ENCODE measurements around the gene NUP93.

NUP93 gene

DNA sequence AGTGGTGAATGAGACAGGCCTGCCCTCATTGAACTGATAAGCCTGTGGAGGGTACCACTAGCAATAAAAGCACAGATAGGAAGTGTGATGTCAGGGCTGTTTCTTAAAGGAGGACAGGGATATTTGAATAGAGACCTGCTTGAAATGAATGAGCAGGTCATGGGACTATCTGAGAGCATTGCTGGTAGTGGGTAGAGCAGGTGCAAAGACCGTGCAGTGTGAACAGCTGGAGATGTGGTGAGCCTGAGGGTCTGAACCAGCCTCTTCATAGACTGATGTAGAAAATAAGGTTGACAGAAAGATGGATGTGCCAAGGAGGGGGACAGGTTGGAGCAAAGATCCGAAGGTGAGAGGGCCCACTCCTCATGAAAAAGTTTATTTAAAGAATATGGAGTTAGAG lies 2.4 kb downstream of the NUP93 start:
- Histone ChIP-seq H3K79me2 (ENCODE audit: insufficient read depth, low read length) (peaks cover 74% of the 10 kb centered on the region), H3K9ac (ENCODE audit: low read depth, low read length, poor library complexity, severe bottlenecking) (peak overlapping the region; percentile 7)
- TF ChIP-seq EZH2phosphoT487 (IDR thresholded peaks at IDR 0.05; ENCODE audit: borderline replicate concordance): no peak
- TF ChIP-seq, protein P1, sequence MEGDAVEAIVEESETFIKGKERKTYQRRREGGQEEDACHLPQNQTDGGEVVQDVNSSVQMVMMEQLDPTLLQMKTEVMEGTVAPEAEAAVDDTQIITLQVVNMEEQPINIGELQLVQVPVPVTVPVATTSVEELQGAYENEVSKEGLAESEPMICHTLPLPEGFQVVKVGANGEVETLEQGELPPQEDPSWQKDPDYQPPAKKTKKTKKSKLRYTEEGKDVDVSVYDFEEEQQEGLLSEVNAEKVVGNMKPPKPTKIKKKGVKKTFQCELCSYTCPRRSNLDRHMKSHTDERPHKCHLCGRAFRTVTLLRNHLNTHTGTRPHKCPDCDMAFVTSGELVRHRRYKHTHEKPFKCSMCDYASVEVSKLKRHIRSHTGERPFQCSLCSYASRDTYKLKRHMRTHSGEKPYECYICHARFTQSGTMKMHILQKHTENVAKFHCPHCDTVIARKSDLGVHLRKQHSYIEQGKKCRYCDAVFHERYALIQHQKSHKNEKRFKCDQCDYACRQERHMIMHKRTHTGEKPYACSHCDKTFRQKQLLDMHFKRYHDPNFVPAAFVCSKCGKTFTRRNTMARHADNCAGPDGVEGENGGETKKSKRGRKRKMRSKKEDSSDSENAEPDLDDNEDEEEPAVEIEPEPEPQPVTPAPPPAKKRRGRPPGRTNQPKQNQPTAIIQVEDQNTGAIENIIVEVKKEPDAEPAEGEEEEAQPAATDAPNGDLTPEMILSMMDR (conservative IDR thresholded peaks at IDR 0.05; ENCODE audit: low read length): no peak

DNA sequence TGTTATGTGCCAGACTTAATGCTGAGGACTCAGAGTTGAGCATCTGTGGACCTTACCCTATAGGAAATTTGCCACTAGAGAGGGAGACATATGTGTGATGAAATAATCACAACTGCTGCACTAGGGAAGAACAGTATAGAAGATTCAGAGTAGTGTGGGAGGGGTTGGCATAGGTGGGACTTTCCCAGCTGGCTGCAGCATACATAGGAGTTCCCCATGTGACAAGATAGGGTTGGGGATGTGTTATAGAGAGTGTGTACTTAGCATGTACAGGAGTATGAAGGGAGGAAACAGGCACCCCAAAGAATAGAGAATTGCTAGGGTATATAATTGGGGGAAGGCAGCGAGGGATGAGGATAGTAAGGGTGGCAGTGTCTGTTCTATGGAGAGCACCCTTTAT lies 2.9 kb downstream of the NUP93 start:
- peak overlapping the region; percentile 7 for H3K9ac ChIP-seq (ENCODE audit: low read depth, low read length, poor library complexity, severe bottlenecking)
- peak overlapping the region; percentile 86 for H3K4me2 ChIP-seq (ENCODE audit: low read depth, low read length, poor library complexity, severe bottlenecking)
- H3K4me3 ChIP-seq (ENCODE audit: low read length, poor library complexity, severe bottlenecking): peak overlapping the region; percentile 97
- no peaks in the 10 kb centered on the region for H3F3A ChIP-seq (ENCODE audit: low read depth)
- no peaks in the 10 kb centered on the region for H3K36me3 ChIP-seq (ENCODE audit: insufficient read depth, low read length)
- H3K4me1 ChIP-seq (ENCODE audit: insufficient read depth, low read length, poor library complexity, severe bottlenecking): peaks cover 50% of the 10 kb centered on the region
- TF ChIP-seq EZH2phosphoT487 (IDR thresholded peaks at IDR 0.05; ENCODE audit: borderline replicate concordance): no peak
- H3K79me2 ChIP-seq (ENCODE audit: insufficient read depth, low read length): peaks cover 78% of the 10 kb centered on the region
- H3K9me3 ChIP-seq (ENCODE audit: insufficient read depth, low read depth, low read length): no peaks in the 10 kb centered on the region
- no peaks in the 10 kb centered on the region for H3K9me2 ChIP-seq (replicated peaks; ENCODE audit: low read depth, low read length)
- no peak overlapping the region for H2AFZ ChIP-seq (ENCODE audit: low read length)
- H3K27me3 ChIP-seq (ENCODE audit: insufficient read depth, low read length, poor library complexity, severe bottlenecking): no peaks in the 10 kb centered on the region
- H4K20me1 ChIP-seq (ENCODE audit: insufficient read depth, low read length, poor library complexity, severe bottlenecking): peaks cover 49% of the 10 kb centered on the region

More for the DNA sequence above, 2.4 kb downstream of the NUP93 start:
- peaks cover 45% of the 10 kb centered on the region for H3K4me1 ChIP-seq (ENCODE audit: insufficient read depth, low read length, poor library complexity, severe bottlenecking)
- H3K4me3 ChIP-seq (ENCODE audit: low read length, poor library complexity, severe bottlenecking): peak overlapping the region; percentile 97
- no peaks in the 10 kb centered on the region for H3K27me3 ChIP-seq (ENCODE audit: insufficient read depth, low read length, poor library complexity, severe bottlenecking)
- H3K36me3 ChIP-seq (ENCODE audit: insufficient read depth, low read length): no peaks in the 10 kb centered on the region
- H4K20me1 ChIP-seq (ENCODE audit: insufficient read depth, low read length, poor library complexity, severe bottlenecking): peaks cover 46% of the 10 kb centered on the region
- H3K9me2 ChIP-seq (replicated peaks; ENCODE audit: low read depth, low read length): no peaks in the 10 kb centered on the region
- H3F3A ChIP-seq (ENCODE audit: low read depth): no peaks in the 10 kb centered on the region
- peak overlapping the region; percentile 86 for H3K4me2 ChIP-seq (ENCODE audit: low read depth, low read length, poor library complexity, severe bottlenecking)
- no peaks in the 10 kb centered on the region for H3K9me3 ChIP-seq (ENCODE audit: insufficient read depth, low read depth, low read length)
- no peak overlapping the region for H2AFZ ChIP-seq (ENCODE audit: low read length)

DNA sequence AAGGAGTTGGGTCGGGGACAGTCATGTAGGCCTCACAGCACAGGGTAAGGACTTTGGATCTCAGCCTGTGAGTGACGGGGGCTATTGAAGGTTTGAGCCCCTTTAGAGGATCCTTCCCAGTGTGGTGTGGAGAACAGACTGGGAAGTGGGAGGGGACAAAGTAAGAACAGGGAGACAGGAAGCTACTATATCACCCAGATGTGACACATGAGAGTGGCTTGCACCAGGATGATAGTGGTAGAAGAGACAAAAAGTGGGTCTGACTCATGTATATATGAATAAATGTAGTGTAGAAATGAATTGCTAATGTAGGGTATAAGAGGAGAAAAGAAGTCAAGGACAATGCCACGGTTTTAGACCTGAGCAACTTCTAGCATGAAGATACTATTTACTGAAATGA lies 4.5 kb downstream of the NUP93 start:
- H3K4me1 ChIP-seq (ENCODE audit: insufficient read depth, low read length, poor library complexity, severe bottlenecking): peaks cover 56% of the 10 kb centered on the region
- no peaks in the 10 kb centered on the region for H3K36me3 ChIP-seq (ENCODE audit: insufficient read depth, low read length)
- no peaks in the 10 kb centered on the region for H3K9me3 ChIP-seq (ENCODE audit: insufficient read depth, low read depth, low read length)
- H3K4me2 ChIP-seq (ENCODE audit: low read depth, low read length, poor library complexity, severe bottlenecking): peak overlapping the region; percentile 86
- H3K79me2 ChIP-seq (ENCODE audit: insufficient read depth, low read length): peaks cover 88% of the 10 kb centered on the region
- H3K4me3 ChIP-seq (ENCODE audit: low read length, poor library complexity, severe bottlenecking): peak overlapping the region; percentile 33
- TF ChIP-seq, protein P1 (conservative IDR thresholded peaks at IDR 0.05; ENCODE audit: low read length): no peak
- no peaks in the 10 kb centered on the region for H3K9me2 ChIP-seq (replicated peaks; ENCODE audit: low read depth, low read length)
- H3K9ac ChIP-seq (ENCODE audit: low read depth, low read length, poor library complexity, severe bottlenecking): peak overlapping the region; percentile 34
- H3F3A ChIP-seq (ENCODE audit: low read depth): no peaks in the 10 kb centered on the region
- H2AFZ ChIP-seq (ENCODE audit: low read length): no peak overlapping the region
- peaks cover 57% of the 10 kb centered on the region for H4K20me1 ChIP-seq (ENCODE audit: insufficient read depth, low read length, poor library complexity, severe bottlenecking)
- H3K27me3 ChIP-seq (ENCODE audit: insufficient read depth, low read length, poor library complexity, severe bottlenecking): no peaks in the 10 kb centered on the region

DNA sequence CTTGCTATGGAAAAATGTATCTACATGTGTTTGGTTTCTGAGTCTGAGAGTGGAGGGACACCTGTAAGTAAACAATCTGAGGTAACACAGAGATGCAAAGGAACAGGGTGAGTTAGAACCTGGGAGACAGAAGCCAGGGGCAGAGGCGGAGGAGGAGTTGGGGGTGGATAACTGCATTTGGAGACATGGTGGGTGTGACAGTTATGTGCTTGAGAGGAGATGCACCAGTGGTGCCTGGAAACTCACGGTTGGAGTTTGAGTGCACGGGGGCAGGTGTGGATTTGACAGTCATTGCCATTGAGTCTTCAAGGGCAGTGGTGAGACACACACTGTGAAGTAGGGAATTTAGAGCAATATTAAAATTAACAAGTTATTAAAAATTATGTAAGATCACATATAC lies 6.5 kb downstream of the NUP93 start:
- no peak overlapping the region for H3K4me2 ChIP-seq (ENCODE audit: low read depth, low read length, poor library complexity, severe bottlenecking)
- no peak for TF ChIP-seq EZH2phosphoT487 (IDR thresholded peaks at IDR 0.05; ENCODE audit: borderline replicate concordance)
- TF ChIP-seq, protein P1 (conservative IDR thresholded peaks at IDR 0.05; ENCODE audit: low read length): no peak
- no peak overlapping the region for H2AFZ ChIP-seq (ENCODE audit: low read length)
- peaks cover 46% of the 10 kb centered on the region for H4K20me1 ChIP-seq (ENCODE audit: insufficient read depth, low read length, poor library complexity, severe bottlenecking)
- no peak overlapping the region for H3K4me3 ChIP-seq (ENCODE audit: low read length, poor library complexity, severe bottlenecking)
- no peaks in the 10 kb centered on the region for H3F3A ChIP-seq (ENCODE audit: low read depth)
- no peaks in the 10 kb centered on the region for H3K9me3 ChIP-seq (ENCODE audit: insufficient read depth, low read depth, low read length)
- peaks cover 73% of the 10 kb centered on the region for H3K79me2 ChIP-seq (ENCODE audit: insufficient read depth, low read length)
- peaks cover 46% of the 10 kb centered on the region for H3K4me1 ChIP-seq (ENCODE audit: insufficient read depth, low read length, poor library complexity, severe bottlenecking)
- H3K36me3 ChIP-seq (ENCODE audit: insufficient read depth, low read length): no peaks in the 10 kb centered on the region
- no peaks in the 10 kb centered on the region for H3K9me2 ChIP-seq (replicated peaks; ENCODE audit: low read depth, low read length)
- H3K27me3 ChIP-seq (ENCODE audit: insufficient read depth, low read length, poor library complexity, severe bottlenecking): no peaks in the 10 kb centered on the region
- H3K9ac ChIP-seq (ENCODE audit: low read depth, low read length, poor library complexity, severe bottlenecking): no peak overlapping the region

All from Loucy (cell line).